H1 (cell line): ENCODE data around the gene ALK. TPM values are rescaled to one million over a fixed set of nuclear protein-coding genes. Genes with fewer than 3 reads are reported as not detected.

Experiments
- SP1 ChIP-seq: IDR thresholded peaks from 2 replicates; pipeline ENCODE4 v1.6.1; 2011; ENCODE audit warnings: low read depth, low read length
- polyA plus RNA-seq, 7 experiments: library from polyadenylated mRNA; depleted of rRNA in 3 of 7; stranded (reverse) in 5 of 7; unstranded in 2 of 7; fragments of >200 nt in 5 of 7; fragments of 200-250 nt in 2 of 7; gene quantifications; 1 replicate in 5 of 7; 2 replicates in 1 of 7; 4 replicates in 1 of 7; pipeline versions ENCODE4 v1.2.1 to v1.2.3, GENCODE V29; 2011 to 2013; ENCODE audit warnings: missing spikeins in 2 of 7, mixed read lengths in 2 of 7
- total RNA-seq: library from RNA; stranded (reverse); fragmentation: NEBNext Ultra II Directional; extraction: Animal tissue kit (Norgen Biotek cat#: 25700); gene quantifications from 2 replicates; pipeline ENCODE4 v1.2.1, GENCODE V29; 2021

ALK gene
- total and polyA plus RNA-seq, 2 of the 8 experiments (the other 6 are each of a cell fraction or from before 2014, with no cell fraction given), result 0.02 to 0.09 TPM

GRCh38 chr2:29777161-29777560, 144.2 kb downstream of the ALK start (continued):
- no peak for TF ChIP-seq SP1
- TF ChIP-seq, all 59 proteins: peak for 0
